K562 (cell line): ENCODE data around the gene DDR1. TPM values are rescaled to one million over a fixed set of nuclear protein-coding genes. Genes with fewer than 3 reads are reported as not detected.

Experiments used
- DIDO1 ChIP-seq: fragments of 450-650 bp; IDR thresholded peaks from 2 replicates; pipeline ENCODE4 v1.6.1; 2016; ENCODE audit warnings: low read depth, missing biosample characterization, missing genetic modification characterization
- POLR3A ChIP-seq: IDR thresholded peaks from 2 replicates; pipeline ENCODE4 v1.6.1; 2011; ENCODE audit warnings: borderline replicate concordance, mild to moderate bottlenecking, moderate library complexity; ENCODE audit not compliant: insufficient read length, insufficient read depth; ENCODE audit errors: extremely low read depth
- RBBP5 ChIP-seq: fragments of 200-600 bp; sonication (generic); IDR thresholded peaks from 2 replicates; pipeline ENCODE4 v1.6.1; 2012; ENCODE audit warnings: borderline replicate concordance, mild to moderate bottlenecking, low read length, control low read depth, inconsistent platforms; ENCODE audit not compliant: insufficient read depth, poor library complexity, severe bottlenecking
- TAF1 ChIP-seq: IDR thresholded peaks from 2 replicates; pipeline ENCODE4 v1.6.1; 2011; ENCODE audit warnings: mild to moderate bottlenecking, low read length, moderate library complexity; ENCODE audit not compliant: insufficient read depth, control insufficient read depth, severe bottlenecking; ENCODE audit errors: extremely low read depth
- ZBTB33 ChIP-seq: sonication (generic); formaldehyde crosslinking; IDR thresholded peaks from 2 replicates; pipeline ENCODE4 v1.8.1; 2023; ENCODE audit warnings: mild to moderate bottlenecking, missing genetic modification reagents
- ZNF134 ChIP-seq: fragments of 250-450 bp; sonication (Bioruptor Pico); conservative IDR thresholded peaks from 2 replicates; pipeline ENCODE4 v1.4.0; 2020
- ZNF277 ChIP-seq: fragments of 250-450 bp; sonication (Bioruptor Pico); IDR thresholded peaks from 2 replicates; pipeline ENCODE4 v1.8.0; 2022; ENCODE audit warnings: inconsistent platforms, mild to moderate bottlenecking, moderate library complexity, borderline replicate concordance
- ZNF75A ChIP-seq: fragments of 450-650 bp; formaldehyde crosslinking; IDR thresholded peaks from 2 replicates; pipeline ENCODE4 v1.4.0; 2020; ENCODE audit warnings: mild to moderate bottlenecking
- polyA plus RNA-seq, 8 experiments: library from polyadenylated mRNA; depleted of rRNA in 4 of 8; stranded (reverse) in 5 of 8; unstranded in 3 of 8; fragments of >200 nt; fragmentation: Nextera tagmentation in 2 of 8; fragmentation: Illumina TruSeq in 1 of 8; extraction: Ambion mirVana in 2 of 8; extraction: Trizol in 1 of 8; gene quantifications; 2 replicates each; pipeline versions ENCODE4 v1.2.1 to v1.2.3, GENCODE V29; 2011 to 2014; ENCODE audit warnings: inconsistent platforms in 1 of 8, missing spikeins in 1 of 8
- total RNA-seq, 7 experiments: library from RNA; depleted of rRNA in 6 of 7; stranded (reverse); fragments of >200 nt in 6 of 7; fragmentation: Illumina TruSeq in 2 of 7; extraction: Trizol in 2 of 7; gene quantifications; 2 replicates each; pipeline versions ENCODE4 v1.2.1 to v1.2.3, GENCODE V29; 2011 to 2021; ENCODE audit warnings: low replicate concordance in 1 of 7

Gene DDR1
- total and polyA plus RNA-seq, 9 of the 15 experiments (the other 6 are each of a cell fraction or from before 2014, with no cell fraction given): 1.4 to 44.6 (median 12.2) TPM

- no peak for TF ChIP-seq ZNF134 (CRISPR knock-in tag)
- no peak for TF ChIP-seq TAF1
- TF ChIP-seq ZBTB33 (CRISPR knock-in tag): no peak
- no peak for TF ChIP-seq POLR3A
- TF ChIP-seq ZNF75A (CRISPR knock-in tag): no peak
- no peak for TF ChIP-seq RBBP5
- no peak for TF ChIP-seq ZNF277
- no peak for TF ChIP-seq DIDO1 (tag)
These were observed 34.2 kb upstream of the DDR1 start (continued) for GRCh38 chr6:30849903-30850651.
